ENCODE data around the gene METTL26. TPM values are rescaled to one million over a fixed set of nuclear protein-coding genes. Genes with fewer than 3 reads are reported as not detected.

Gene METTL26
- total RNA-seq, 1 donor from 2014 or later, result 73.2 TPM

DNA sequence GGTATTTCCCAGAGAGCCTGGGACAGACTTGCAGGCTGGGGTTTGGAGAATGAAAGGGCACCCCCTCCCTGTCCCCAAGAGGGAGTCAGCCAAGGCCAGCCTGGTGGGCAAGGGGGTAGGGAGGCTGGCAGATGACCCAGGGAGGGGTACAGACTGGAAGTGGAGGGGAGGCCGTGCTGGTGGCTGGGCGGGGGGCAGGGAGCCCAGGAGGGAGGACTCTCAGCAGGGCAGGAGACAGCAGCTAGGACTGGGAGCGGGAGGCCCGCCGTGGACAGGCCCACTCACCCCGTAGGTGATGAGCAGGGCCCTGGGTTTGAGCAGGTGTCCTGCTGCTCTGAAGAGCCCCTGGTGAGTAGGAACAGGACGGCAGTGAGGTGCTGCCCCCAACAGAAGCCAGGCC is 1.1 kb downstream of the METTL26 start:
- peak overlapping the region; percentile 62 for H3K4me3 Mint-ChIP-seq
- peaks cover 10% of the 10 kb centered on the region for H3K4me1 Mint-ChIP-seq
- no peaks in the 10 kb centered on the region for H3K9me3 Mint-ChIP-seq
- DNase-seq (ENCODE audit: low spot score in 2 of 2, unreplicated experiment in 2 of 2), result no peak
- H3K27me3 Mint-ChIP-seq (ENCODE audit: low read depth), result no peaks in the 10 kb centered on the region
- peak overlapping the region; percentile 30 for H3K27ac Mint-ChIP-seq
- H3K36me3 Mint-ChIP-seq, result no peaks in the 10 kb centered on the region
- TF ChIP-seq CTCF (IDR thresholded peaks at IDR 0.05; ENCODE audit: unreplicated experiment), result no peak

DNA sequence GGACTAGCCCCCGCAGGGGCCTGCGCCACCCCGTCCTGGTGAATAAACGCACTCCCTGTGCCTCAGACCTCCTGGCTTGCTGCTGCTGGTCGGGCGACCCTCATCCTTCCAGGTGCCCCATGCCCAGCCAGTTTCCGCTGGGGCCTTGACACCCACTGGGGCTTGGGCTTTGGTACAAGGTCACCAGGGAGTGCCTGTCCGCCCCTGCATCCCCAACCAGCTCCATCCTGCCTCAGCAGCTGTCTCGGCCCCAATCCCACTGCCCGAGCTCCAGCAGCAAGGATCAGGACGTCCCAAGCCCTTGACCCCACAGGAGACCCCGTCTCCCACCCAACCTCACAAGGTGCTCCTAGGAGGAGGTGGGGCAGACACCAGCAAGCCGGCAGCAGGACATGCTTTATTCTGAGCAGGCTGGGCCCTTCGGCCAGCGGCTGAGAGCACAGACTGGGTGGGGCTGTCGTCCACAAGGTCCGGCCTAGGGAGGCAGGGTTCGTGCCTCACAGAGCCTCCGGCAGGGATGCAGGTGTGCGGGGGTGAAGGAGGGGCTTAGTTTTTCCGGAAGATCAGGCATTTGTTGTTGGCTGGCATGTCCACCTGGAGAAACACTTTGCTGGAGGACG is 1.9 kb downstream of the METTL26 start:
- H3K4me3 Mint-ChIP-seq, result peak overlapping the region; percentile 62
- TF ChIP-seq CTCF (IDR thresholded peaks at IDR 0.05; ENCODE audit: unreplicated experiment), result no peak

DNA sequence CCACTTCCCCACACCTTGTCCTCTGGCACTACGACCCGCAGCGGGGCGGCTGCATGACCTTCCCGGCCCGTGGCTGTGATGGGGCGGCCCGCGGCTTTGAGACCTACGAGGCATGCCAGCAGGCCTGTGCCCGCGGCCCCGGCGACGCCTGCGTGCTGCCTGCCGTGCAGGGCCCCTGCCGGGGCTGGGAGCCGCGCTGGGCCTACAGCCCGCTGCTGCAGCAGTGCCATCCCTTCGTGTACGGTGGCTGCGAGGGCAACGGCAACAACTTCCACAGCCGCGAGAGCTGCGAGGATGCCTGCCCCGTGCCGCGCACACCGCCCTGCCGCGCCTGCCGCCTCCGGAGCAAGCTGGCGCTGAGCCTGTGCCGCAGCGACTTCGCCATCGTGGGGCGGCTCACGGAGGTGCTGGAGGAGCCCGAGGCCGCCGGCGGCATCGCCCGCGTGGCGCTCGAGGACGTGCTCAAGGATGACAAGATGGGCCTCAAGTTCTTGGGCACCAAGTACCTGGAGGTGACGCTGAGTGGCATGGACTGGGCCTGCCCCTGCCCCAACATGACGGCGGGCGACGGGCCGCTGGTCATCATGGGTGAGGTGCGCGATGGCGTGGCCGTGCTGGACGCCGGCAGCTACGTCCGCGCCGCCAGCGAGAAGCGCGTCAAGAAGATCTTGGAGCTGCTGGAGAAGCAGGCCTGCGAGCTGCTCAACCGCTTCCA is 2.6 kb downstream of the METTL26 start:
- no peak for TF ChIP-seq CTCF (IDR thresholded peaks at IDR 0.05; ENCODE audit: unreplicated experiment)
- H3K27me3 Mint-ChIP-seq (ENCODE audit: low read depth), result no peaks in the 10 kb centered on the region
- H3K27ac Mint-ChIP-seq, result no peak overlapping the region
- H3K36me3 Mint-ChIP-seq, result no peaks in the 10 kb centered on the region
- no peak for DNase-seq (ENCODE audit: low spot score in 2 of 2, unreplicated experiment in 2 of 2)
- H3K4me1 Mint-ChIP-seq, result peaks cover 7% of the 10 kb centered on the region
- peak overlapping the region; percentile 62 for H3K4me3 Mint-ChIP-seq
- no peaks in the 10 kb centered on the region for H3K9me3 Mint-ChIP-seq

More for the DNA sequence above, 1.9 kb downstream of the METTL26 start:
- no peaks in the 10 kb centered on the region for H3K9me3 Mint-ChIP-seq
- no peaks in the 10 kb centered on the region for H3K36me3 Mint-ChIP-seq
- no peak overlapping the region for H3K27ac Mint-ChIP-seq
- DNase-seq (ENCODE audit: low spot score in 2 of 2, unreplicated experiment in 2 of 2), result no peak
- H3K27me3 Mint-ChIP-seq (ENCODE audit: low read depth), result no peaks in the 10 kb centered on the region
- H3K4me1 Mint-ChIP-seq, result peaks cover 10% of the 10 kb centered on the region

DNA sequence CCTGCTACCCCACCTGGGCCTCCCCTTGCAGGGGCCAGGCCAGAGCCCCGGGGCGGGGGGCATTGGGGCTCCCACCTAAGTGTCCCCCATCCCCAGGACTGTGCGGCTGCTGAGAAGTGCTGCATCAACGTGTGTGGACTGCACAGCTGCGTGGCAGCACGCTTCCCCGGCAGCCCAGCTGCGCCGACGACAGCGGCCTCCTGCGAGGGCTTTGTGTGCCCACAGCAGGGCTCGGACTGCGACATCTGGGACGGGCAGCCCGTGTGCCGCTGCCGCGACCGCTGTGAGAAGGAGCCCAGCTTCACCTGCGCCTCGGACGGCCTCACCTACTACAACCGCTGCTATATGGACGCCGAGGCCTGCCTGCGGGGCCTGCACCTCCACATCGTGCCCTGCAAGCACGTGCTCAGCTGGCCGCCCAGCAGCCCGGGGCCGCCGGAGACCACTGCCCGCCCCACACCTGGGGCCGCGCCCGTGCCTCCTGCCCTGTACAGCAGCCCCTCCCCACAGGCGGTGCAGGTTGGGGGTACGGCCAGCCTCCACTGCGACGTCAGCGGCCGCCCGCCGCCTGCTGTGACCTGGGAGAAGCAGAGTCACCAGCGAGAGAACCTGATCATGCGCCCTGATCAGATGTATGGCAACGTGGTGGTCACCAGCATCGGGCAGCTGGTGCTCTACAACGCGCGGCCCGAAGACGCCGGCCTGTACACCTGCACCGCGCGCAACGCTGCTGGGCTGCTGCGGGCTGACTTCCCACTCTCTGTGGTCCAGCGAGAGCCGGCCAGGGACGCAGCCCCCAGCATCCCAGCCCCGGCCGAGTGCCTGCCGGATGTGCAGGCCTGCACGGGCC is 3.4 kb downstream of the METTL26 start:
- Mint-ChIP-seq H3K36me3 (no peaks in the 10 kb centered on the region), H3K9me3 (no peaks in the 10 kb centered on the region), H3K4me1 (peaks cover 7% of the 10 kb centered on the region)

More for the DNA sequence above, 3.4 kb downstream of the METTL26 start:
- TF ChIP-seq CTCF (IDR thresholded peaks at IDR 0.05; ENCODE audit: unreplicated experiment), result no peak
- no peak for DNase-seq (ENCODE audit: low spot score in 2 of 2, unreplicated experiment in 2 of 2)
- Mint-ChIP-seq H3K27ac (no peak overlapping the region), H3K27me3 (ENCODE audit: low read depth) (no peaks in the 10 kb centered on the region), H3K4me3 (no peak overlapping the region)

Measured in mesothelial cell of epicardium (in vitro differentiated cells).